SK-N-SH (cell line): ENCODE results near the gene NBEA.

Experiments used
- CHD2 ChIP-seq: fragments of 150-350 bp; IDR thresholded peaks from 2 replicates; pipeline ENCODE4 v1.6.1; 2018; ENCODE audit warnings: low read length; ENCODE audit not compliant: partially characterized antibody
- ELF1 ChIP-seq: IDR thresholded peaks from 2 replicates; pipeline ENCODE4 v1.4.0; 2012
- MAX ChIP-seq: IDR thresholded peaks from 2 replicates; pipeline ENCODE4 v1.4.0; 2012; ENCODE audit warnings: low read depth
- MXI1 ChIP-seq: IDR thresholded peaks from 2 replicates; pipeline ENCODE4 v1.6.1; 2012; ENCODE audit warnings: mild to moderate bottlenecking, low read depth, low read length, improper control_type of control experiment
- POLR2AphosphoS5 ChIP-seq: IDR thresholded peaks from 2 replicates; pipeline ENCODE4 v1.6.1; 2012; ENCODE audit warnings: low read depth, low read length
- SMC3 ChIP-seq: IDR thresholded peaks from 2 replicates; pipeline ENCODE4 v1.6.1; 2012; ENCODE audit warnings: low read depth, low read length, improper control_type of control experiment
- TAF1 ChIP-seq: IDR thresholded peaks from 2 replicates; pipeline ENCODE4 v1.6.1; 2012; ENCODE audit warnings: low read depth, mild to moderate bottlenecking, low read length, moderate library complexity, borderline replicate concordance
- TEAD4 ChIP-seq: IDR thresholded peaks from 2 replicates; pipeline ENCODE4 v1.4.0; 2012; ENCODE audit warnings: mild to moderate bottlenecking, borderline replicate concordance; ENCODE audit not compliant: insufficient read depth
- TF ChIP-seq, protein P1 (sequence below): fragments of 200-600 bp; sonication (generic); IDR thresholded peaks from 2 replicates; pipeline ENCODE4 v1.6.1; 2017; ENCODE audit warnings: antibody characterized with exemption, mild to moderate bottlenecking, moderate library complexity
- TF ChIP-seq, protein P2 (sequence below): IDR thresholded peaks from 2 replicates; pipeline ENCODE4 v1.4.0; 2012; ENCODE audit warnings: low read depth, borderline replicate concordance

DNA sequence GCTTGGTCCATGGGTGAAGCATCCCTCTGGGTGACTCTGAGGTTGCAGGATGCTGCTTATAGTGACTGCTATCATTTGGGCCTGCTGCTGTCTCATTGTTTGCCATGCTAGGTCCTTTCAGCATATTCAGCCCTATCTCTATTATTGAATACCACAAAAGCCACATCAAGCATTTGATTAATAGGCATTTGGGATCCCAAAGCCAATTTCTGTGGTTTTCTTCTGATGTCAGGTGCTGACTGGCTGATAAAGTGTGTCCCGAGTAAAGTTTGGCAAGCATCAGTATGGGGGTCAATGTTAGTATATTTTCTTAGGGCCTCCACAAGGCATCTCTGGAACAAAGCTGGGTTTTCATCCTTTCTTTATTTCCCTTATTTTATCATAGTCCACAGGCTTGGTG is 204.6 kb downstream of the NBEA start:
- TF ChIP-seq, protein P1, sequence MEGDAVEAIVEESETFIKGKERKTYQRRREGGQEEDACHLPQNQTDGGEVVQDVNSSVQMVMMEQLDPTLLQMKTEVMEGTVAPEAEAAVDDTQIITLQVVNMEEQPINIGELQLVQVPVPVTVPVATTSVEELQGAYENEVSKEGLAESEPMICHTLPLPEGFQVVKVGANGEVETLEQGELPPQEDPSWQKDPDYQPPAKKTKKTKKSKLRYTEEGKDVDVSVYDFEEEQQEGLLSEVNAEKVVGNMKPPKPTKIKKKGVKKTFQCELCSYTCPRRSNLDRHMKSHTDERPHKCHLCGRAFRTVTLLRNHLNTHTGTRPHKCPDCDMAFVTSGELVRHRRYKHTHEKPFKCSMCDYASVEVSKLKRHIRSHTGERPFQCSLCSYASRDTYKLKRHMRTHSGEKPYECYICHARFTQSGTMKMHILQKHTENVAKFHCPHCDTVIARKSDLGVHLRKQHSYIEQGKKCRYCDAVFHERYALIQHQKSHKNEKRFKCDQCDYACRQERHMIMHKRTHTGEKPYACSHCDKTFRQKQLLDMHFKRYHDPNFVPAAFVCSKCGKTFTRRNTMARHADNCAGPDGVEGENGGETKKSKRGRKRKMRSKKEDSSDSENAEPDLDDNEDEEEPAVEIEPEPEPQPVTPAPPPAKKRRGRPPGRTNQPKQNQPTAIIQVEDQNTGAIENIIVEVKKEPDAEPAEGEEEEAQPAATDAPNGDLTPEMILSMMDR = no peak
- TF ChIP-seq MAX = no peak
- TF ChIP-seq CHD2 = no peak
- TF ChIP-seq, protein P2, sequence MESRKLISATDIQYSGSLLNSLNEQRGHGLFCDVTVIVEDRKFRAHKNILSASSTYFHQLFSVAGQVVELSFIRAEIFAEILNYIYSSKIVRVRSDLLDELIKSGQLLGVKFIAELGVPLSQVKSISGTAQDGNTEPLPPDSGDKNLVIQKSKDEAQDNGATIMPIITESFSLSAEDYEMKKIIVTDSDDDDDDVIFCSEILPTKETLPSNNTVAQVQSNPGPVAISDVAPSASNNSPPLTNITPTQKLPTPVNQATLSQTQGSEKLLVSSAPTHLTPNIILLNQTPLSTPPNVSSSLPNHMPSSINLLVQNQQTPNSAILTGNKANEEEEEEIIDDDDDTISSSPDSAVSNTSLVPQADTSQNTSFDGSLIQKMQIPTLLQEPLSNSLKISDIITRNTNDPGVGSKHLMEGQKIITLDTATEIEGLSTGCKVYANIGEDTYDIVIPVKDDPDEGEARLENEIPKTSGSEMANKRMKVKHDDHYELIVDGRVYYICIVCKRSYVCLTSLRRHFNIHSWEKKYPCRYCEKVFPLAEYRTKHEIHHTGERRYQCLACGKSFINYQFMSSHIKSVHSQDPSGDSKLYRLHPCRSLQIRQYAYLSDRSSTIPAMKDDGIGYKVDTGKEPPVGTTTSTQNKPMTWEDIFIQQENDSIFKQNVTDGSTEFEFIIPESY = no peak
- no peak for TF ChIP-seq TEAD4
- no peak for TF ChIP-seq POLR2AphosphoS5
- no peak for TF ChIP-seq MXI1
- no peak for TF ChIP-seq ELF1
- no peak for TF ChIP-seq TAF1
- no peak for TF ChIP-seq SMC3
